Lung (tissue), 12 donors: ENCODE results near the gene DDX39A. TPM values are rescaled to one million over a fixed set of nuclear protein-coding genes. Genes with fewer than 3 reads are reported as not detected.

ENCODE experiments used
- ATAC-seq: fragments of 200-7000 bp; cut with Tn5 transposase; one replicate; pipeline ENCODE4 v1.9.1; 2020; ENCODE audit warnings: moderate number of reproducible peaks; ENCODE audit not compliant: insufficient read depth, low FRiP score
- DNase-seq, 3 donors: peaks; one replicate each; pipeline ENCODE4 v3.0.0-alpha.2; 2013 to 2017
- H3K27ac ChIP-seq, 2 donors: one replicate each; pipeline ENCODE4 v1.5.1; 2013; ENCODE audit warnings: mild to moderate bottlenecking in 2 of 2, moderate library complexity in 2 of 2, control low read depth in 1 of 2, inconsistent platforms in 1 of 2, low read depth in 1 of 2, low read length in 1 of 2
- H3K27me3 ChIP-seq, 3 donors: one replicate each; pipeline ENCODE4 v1.5.1; 2013; ENCODE audit warnings: low read length in 2 of 3; ENCODE audit not compliant: control insufficient read depth in 3 of 3, insufficient read depth in 3 of 3
- H3K36me3 ChIP-seq, 4 donors: one replicate each; pipeline ENCODE4 v1.5.1; 2013; ENCODE audit warnings: low read length in 4 of 4, mild to moderate bottlenecking in 1 of 4, moderate library complexity in 1 of 4; ENCODE audit not compliant: control insufficient read depth in 4 of 4, insufficient read depth in 4 of 4
- H3K4me1 ChIP-seq, 5 donors: one replicate each; pipeline ENCODE4 v1.5.1; 2013; ENCODE audit warnings: low read length in 5 of 5, mild to moderate bottlenecking in 2 of 5, moderate library complexity in 1 of 5; ENCODE audit not compliant: control insufficient read depth in 5 of 5, insufficient read depth in 5 of 5
- H3K4me3 ChIP-seq: one replicate; pipeline ENCODE4 v1.5.1; 2013; ENCODE audit warnings: mild to moderate bottlenecking, control low read depth, moderate library complexity
- H3K9ac ChIP-seq, 2 donors: one replicate each; pipeline ENCODE4 v1.5.1; 2013; ENCODE audit warnings: low read length in 2 of 2, control low read depth in 1 of 2; ENCODE audit not compliant: insufficient read depth in 1 of 2
- H3K9me3 ChIP-seq, 4 donors: one replicate each; pipeline ENCODE4 v1.5.1; 2013; ENCODE audit warnings: low read length in 3 of 4, mild to moderate bottlenecking in 1 of 4, moderate library complexity in 1 of 4; ENCODE audit not compliant: control insufficient read depth in 4 of 4, insufficient read depth in 3 of 4
- WGBS, 2 donors: extraction: QIAGEN DNeasy Blood & Tissue Kit; methylation state at CpG; one replicate each; pipeline ENCODE4 v1.1.7; 2013; 5-methylcytosine and 5-hydroxymethylcytosine counted together
- polyA plus RNA-seq, 2 donors: library from polyadenylated mRNA; stranded (reverse); fragments of 200-250 nt; gene quantifications; one replicate each; pipeline ENCODE4 v1.2.1, GENCODE V29; 2013
- total RNA-seq, 2 donors: library from RNA; depleted of rRNA in 1 of 2; stranded (reverse); fragments of >200 nt in 1 of 2; gene quantifications; one replicate each; pipeline ENCODE4 v1.2.1, GENCODE V29; 2014 to 2021
- TF ChIP-seq, protein P1 (sequence below): IDR thresholded peaks from 2 replicates; pipeline ENCODE4 v1.5.1; 2012; ENCODE audit warnings: mild to moderate bottlenecking; ENCODE audit errors: control extremely low read depth, extremely low read depth
- donor health status: control.
- donor health status: control.
- donor health status: Bipolar disorder and iron deficiency.
- donor health status: healthy.
- donor health status: DM: yes; HTN: yes; CAD: no.

Gene DDX39A
- total and polyA plus RNA-seq, 4 donors = 46.2 to 156 (median 97.7) TPM

DNA sequence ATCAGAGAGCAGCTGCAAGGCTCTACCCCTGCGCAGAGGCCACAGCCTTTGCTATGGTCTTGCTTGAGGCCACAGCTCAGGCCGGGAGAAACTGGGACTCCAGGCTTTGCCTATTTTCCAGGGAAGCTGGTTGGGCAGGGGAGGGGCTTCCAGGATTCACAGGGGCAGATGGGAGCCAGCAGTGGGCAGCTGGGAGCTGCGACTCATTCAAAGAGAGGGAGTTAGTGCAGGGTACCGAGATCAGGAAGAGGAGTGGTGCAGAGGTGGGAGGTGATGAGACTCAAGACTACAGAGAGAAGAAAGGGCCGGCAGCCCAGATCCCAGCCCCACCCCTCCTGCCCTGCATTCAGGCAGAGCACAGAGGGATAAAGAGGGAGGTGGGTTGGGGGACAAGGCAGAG is 25.8 kb downstream of the DDX39A start:
- WGBS, 2 donors = 77 to 85% methylated on average over 5 of the region's 5 CpGs
- H3K4me3 ChIP-seq = no peak overlapping the region
- no peak overlapping the region for H3K27ac ChIP-seq
- no peak overlapping the region for H3K9ac ChIP-seq
- no peak for DNase-seq
- peaks cover 0 to 54% (median 7%) of the 10 kb centered on the region in 4 donors for H3K36me3 ChIP-seq
- no peaks in the 10 kb centered on the region for H3K27me3 ChIP-seq
- TF ChIP-seq, protein P1, sequence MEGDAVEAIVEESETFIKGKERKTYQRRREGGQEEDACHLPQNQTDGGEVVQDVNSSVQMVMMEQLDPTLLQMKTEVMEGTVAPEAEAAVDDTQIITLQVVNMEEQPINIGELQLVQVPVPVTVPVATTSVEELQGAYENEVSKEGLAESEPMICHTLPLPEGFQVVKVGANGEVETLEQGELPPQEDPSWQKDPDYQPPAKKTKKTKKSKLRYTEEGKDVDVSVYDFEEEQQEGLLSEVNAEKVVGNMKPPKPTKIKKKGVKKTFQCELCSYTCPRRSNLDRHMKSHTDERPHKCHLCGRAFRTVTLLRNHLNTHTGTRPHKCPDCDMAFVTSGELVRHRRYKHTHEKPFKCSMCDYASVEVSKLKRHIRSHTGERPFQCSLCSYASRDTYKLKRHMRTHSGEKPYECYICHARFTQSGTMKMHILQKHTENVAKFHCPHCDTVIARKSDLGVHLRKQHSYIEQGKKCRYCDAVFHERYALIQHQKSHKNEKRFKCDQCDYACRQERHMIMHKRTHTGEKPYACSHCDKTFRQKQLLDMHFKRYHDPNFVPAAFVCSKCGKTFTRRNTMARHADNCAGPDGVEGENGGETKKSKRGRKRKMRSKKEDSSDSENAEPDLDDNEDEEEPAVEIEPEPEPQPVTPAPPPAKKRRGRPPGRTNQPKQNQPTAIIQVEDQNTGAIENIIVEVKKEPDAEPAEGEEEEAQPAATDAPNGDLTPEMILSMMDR = no peak
- no peaks in the 10 kb centered on the region for H3K4me1 ChIP-seq
- peaks cover 0 to 2% (median 0%) of the 10 kb centered on the region in 4 donors for H3K9me3 ChIP-seq
- ATAC-seq = no peak

GRCh38 chr19:14391156-14391821 is 27.9 kb downstream of the DDX39A start:
- Histone ChIP-seq H3K9me3 (no peaks in the 10 kb centered on the region), H3K27me3 (no peaks in the 10 kb centered on the region), H3K4me1 (no peaks in the 10 kb centered on the region), H3K4me3 (no peak overlapping the region), H3K27ac (no peak overlapping the region), H3K9ac (no peak overlapping the region), H3K36me3 (peaks cover 0 to 44% (median 7%) of the 10 kb centered on the region in 4 donors)
- WGBS, 2 donors = 91 to 93% methylated on average over 10 of the region's 10 CpGs
- ATAC-seq (no peak), DNase-seq (no peak)
- TF ChIP-seq, protein P1 = no peak

GRCh38 chr19:14390548-14390947 is 28.6 kb downstream of the DDX39A start:
- Histone ChIP-seq H3K9ac (no peak overlapping the region), H3K27me3 (no peaks in the 10 kb centered on the region), H3K4me1 (peaks cover 0 to under 1% (median 0%) of the 10 kb centered on the region in 5 donors), H3K27ac (no peak overlapping the region), H3K36me3 (peaks cover 0 to 37% (median 7%) of the 10 kb centered on the region in 4 donors), H3K4me3 (no peak overlapping the region), H3K9me3 (no peaks in the 10 kb centered on the region)
- ATAC-seq = no peak
- 96 to 97% methylated on average over 5 of the region's 5 CpGs for WGBS, 2 donors
- TF ChIP-seq, protein P1 = no peak
- no peak for DNase-seq
